HG03378 (cell line): ENCODE data around the gene P2RY12.

Experiments used
- ATAC-seq: cut with Tn5 transposase; IDR thresholded peaks from one replicate; pipeline ENCODE4 v1.9.1; 2021; ENCODE audit warnings: mild to moderate bottlenecking, moderate library complexity; ENCODE audit not compliant: unreplicated experiment

P2RY12 gene

GRCh38 chr3:151384741-151385174, at the start of gene P2RY12:
P2RY12 (minus strand) TSS chr3:151384753; CDS start chr3:151338845, 45,908 bp downstream.
- ATAC-seq: peak; percentile 43

GRCh38 chr3:151432616-151433372, 48.2 kb upstream of the P2RY12 start:
- no peak for ATAC-seq

DNA sequence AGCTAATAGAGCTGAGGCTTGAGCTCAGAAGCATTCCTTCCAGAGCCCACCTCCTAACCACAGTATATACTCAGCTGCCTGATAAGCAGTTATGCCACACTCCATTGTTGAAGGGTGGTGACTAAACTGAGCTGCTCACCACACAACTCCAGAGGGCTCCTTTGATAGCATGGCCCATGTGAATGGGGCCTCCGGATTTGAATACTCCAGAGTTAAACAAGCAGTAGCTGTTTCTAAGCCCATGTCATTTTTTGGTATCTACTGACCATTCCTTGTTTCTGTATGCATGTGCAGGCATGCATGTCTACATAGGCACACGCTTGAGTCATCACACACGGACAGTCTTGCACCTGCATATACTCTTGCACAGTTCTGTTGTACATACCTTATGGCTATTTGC, 47.4 kb upstream of the P2RY12 start:
- ATAC-seq: no peak

GRCh38 chr3:151430821-151431484, 46.4 kb upstream of the P2RY12 start:
- ATAC-seq: no peak

- no peak for ATAC-seq
Measured at GRCh38 chr3:151428386-151428785, 43.8 kb upstream of the P2RY12 start.

DNA sequence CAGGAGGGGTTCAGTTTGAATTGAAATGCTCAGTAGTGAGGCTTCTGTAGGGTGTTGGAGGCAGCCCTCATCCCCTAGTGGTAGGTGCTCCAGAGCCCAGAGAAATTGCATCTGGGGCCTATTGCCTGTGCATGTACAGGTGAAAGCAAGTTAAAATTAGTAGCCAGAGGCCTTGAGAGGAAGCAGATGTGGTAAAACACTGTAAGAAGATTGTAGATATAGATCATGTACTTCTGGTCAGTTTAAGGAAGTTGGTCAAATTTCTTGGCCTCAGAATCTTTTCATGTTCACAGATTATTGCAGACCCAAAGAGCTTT, 41.7 kb upstream of the P2RY12 start:
- ATAC-seq: peak; percentile 88

GRCh38 chr3:151425627-151426340, 41.2 kb upstream of the P2RY12 start:
- ATAC-seq: no peak

DNA sequence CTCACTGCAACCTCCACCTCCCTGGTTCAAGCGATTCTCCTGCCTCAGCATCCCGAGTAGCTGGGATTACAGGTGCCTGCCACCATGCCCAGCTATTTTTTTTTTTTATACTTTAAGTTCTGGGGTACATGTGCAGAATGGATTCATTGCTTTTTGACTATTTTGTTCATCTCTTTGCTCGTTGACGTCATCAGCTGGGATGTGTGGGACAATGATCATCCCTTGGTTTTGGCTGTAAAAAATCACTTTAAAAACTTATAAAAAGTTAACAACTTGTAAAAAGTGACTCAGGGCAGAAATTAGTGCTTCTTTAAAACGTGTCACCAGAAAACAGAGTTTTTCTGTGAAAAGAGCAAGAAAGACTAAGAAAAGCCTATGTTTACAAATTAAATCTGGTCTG, 38.5 kb upstream of the P2RY12 start:
- no peak for ATAC-seq

DNA sequence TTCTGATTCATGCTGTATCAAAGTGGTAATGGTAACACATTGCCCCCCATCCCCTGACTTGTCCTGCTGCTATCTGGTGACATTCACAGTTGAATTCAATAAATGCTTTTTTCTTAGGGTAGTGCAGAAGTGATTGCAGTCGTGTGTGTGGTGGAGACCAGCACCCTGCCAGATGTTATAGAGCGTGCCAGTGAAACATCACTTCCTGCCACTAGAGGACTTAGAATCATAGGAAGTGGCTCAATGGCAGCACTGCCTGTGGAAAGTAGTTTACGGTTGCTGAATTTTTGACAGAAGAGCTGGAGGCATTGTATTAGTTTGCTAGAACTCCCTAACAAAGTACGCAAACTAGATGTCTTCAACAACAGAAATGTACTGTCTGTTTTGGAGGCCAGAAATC, 37.4 kb upstream of the P2RY12 start:
- no peak for ATAC-seq

- no peak for ATAC-seq
Measured at GRCh38 chr3:151419806-151420205, 35.3 kb upstream of the P2RY12 start.

GRCh38 chr3:151415289-151415688, 30.7 kb upstream of the P2RY12 start:
- ATAC-seq: no peak

GRCh38 chr3:151412989-151413388, 28.4 kb upstream of the P2RY12 start:
- no peak for ATAC-seq

- no peak for ATAC-seq
Measured at GRCh38 chr3:151410891-151411559, 26.5 kb upstream of the P2RY12 start.

GRCh38 chr3:151407928-151408327, 23.4 kb upstream of the P2RY12 start:
- ATAC-seq: no peak

GRCh38 chr3:151404316-151404715, 19.8 kb upstream of the P2RY12 start:
- ATAC-seq: peak; percentile 72

GRCh38 chr3:151403246-151403645, 18.7 kb upstream of the P2RY12 start:
- ATAC-seq: no peak

DNA sequence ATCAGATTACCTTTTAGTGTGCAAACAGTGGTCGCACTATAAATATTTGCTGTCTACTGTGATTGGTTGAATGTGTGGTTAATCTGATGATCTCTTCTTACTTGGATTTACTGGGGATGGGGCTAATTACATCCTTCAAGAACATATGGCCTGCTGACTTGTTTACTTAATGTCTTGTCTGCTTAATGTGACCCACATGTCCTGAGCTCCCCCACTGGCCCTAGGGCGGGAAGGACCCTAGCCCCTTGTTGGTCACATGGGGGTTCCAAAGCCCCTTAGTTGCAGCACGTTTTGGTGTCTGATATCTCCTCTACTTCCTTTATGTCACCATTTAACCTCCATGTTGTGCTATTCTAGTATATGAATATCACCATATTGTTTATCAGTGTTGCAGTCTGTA, 17.8 kb upstream of the P2RY12 start:
- no peak for ATAC-seq

DNA sequence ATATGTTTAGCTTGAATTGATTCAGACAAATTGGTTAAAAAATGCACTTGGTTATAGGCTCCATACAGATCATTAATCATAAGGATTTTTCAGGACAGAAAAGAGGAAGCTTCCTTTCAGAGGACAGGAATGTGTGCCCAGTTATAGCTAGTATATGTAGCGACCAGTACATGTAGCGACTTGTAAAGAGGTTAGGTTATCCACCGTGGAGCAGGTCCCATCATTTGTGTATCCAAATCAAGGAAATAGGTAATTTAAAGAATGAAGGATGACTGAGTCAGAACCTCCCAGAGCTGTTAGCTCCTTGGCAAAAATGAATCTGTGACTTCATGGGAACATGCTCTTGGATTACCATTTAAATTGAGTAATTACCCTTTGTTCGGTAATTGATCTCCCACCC, 15.8 kb upstream of the P2RY12 start:
- no peak for ATAC-seq

DNA sequence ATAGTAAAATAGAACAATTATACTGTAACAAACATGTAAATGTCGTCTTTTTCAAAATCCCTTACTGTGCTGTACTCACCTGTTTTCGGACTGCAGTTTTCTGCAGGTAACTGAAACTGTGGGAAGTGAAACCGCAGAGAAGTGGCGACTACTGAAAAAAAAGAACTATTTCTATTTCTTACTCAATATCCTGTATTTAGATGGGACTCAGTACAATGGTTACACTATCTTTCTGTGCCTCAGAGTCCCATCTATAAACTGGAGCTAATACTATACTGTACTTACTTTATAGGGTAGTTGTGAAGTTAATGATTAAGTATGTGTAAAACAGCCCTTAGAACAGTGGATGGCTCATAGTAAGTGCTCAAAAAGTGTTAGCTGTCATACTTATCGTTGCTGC, 14.3 kb upstream of the P2RY12 start:
- ATAC-seq: no peak

DNA sequence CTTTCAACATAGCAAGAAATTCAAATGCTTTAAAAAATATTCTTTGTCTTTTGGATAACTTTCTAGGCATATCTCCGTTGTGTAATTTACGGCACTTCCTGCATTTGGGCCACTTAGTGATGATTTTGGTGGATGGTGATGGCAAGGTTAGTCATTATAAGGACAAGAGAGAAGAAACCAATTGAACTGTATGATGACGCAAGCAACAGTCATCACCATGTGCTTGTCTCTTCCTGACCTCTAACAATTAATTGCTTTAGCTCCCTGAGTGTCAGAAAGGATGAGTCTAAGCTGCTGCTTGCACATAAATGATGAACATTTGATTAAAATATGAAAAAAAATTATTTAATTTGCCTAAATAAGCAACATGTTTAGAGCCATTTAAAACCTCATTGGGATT, 11.3 kb upstream of the P2RY12 start:
- no peak for ATAC-seq

- ATAC-seq: no peak
Measured at GRCh38 chr3:151394611-151395010, 10.1 kb upstream of the P2RY12 start.
